HG02763 (cell line): ENCODE results near the gene SPEG.

ENCODE experiments used
- ATAC-seq: cut with Tn5 transposase; IDR thresholded peaks from one replicate; pipeline ENCODE4 v1.9.1; 2021; ENCODE audit warnings: mild to moderate bottlenecking, moderate library complexity; ENCODE audit not compliant: unreplicated experiment

The SPEG gene

GRCh38 chr2:219525533-219526232 is 91.0 kb downstream of the SPEG start:
- no peak for ATAC-seq

GRCh38 chr2:219526320-219527075 is 91.9 kb downstream of the SPEG start:
- ATAC-seq, result no peak

- ATAC-seq, result no peak
Measured at GRCh38 chr2:219527076-219527394, 92.4 kb downstream of the SPEG start.

- no peak for ATAC-seq
Measured at GRCh38 chr2:219527472-219527871, 92.8 kb downstream of the SPEG start.

- ATAC-seq, result peak; percentile 63
Measured at GRCh38 chr2:219530048-219530963, 95.7 kb downstream of the SPEG start.

GRCh38 chr2:219531639-219532377 is 97.2 kb downstream of the SPEG start:
- no peak for ATAC-seq

- ATAC-seq, result no peak
Measured at GRCh38 chr2:219532378-219532649, 97.7 kb downstream of the SPEG start.

- no peak for ATAC-seq
Measured at GRCh38 chr2:219533930-219534661, 99.5 kb downstream of the SPEG start.

- no peak for ATAC-seq
Measured at GRCh38 chr2:219536425-219536824, 101.8 kb downstream of the SPEG start.

GRCh38 chr2:219536967-219537366 is 102.3 kb downstream of the SPEG start:
- ATAC-seq, result no peak

GRCh38 chr2:219537657-219538488 is 103.2 kb downstream of the SPEG start:
- ATAC-seq, result no peak

- no peak for ATAC-seq
Measured at GRCh38 chr2:219538504-219538951, 103.9 kb downstream of the SPEG start.

- no peak for ATAC-seq
Measured at GRCh38 chr2:219538956-219539788, 104.5 kb downstream of the SPEG start.

GRCh38 chr2:219539926-219540678 is 105.5 kb downstream of the SPEG start:
- no peak for ATAC-seq

GRCh38 chr2:219540784-219541504 is 106.3 kb downstream of the SPEG start:
- ATAC-seq, result no peak

- peak; percentile 43 for ATAC-seq
Measured at GRCh38 chr2:219541611-219542180, 107.1 kb downstream of the SPEG start.
